SK-N-SH treated with all-trans-retinoic acid at 6 μM for 48 hours (cell line): ENCODE data around the gene THSD4.

Experiments used
- ARNTL ChIP-seq: fragments of 450-650 bp; formaldehyde crosslinking; IDR thresholded peaks from 2 replicates; pipeline ENCODE4 v1.5.0; 2020; ENCODE audit warnings: low read depth, mild to moderate bottlenecking, moderate library complexity, borderline replicate concordance
- BACH2 ChIP-seq: fragments of 250-450 bp; sonication (Bioruptor Pico); IDR thresholded peaks from 2 replicates; pipeline ENCODE4 v1.9.0; 2021; ENCODE audit warnings: mild to moderate bottlenecking, borderline replicate concordance
- CREB5 ChIP-seq: fragments of 250-450 bp; sonication (Bioruptor Pico); IDR thresholded peaks from 2 replicates; pipeline ENCODE4 v1.5.1; 2020; ENCODE audit warnings: low read depth, mild to moderate bottlenecking, moderate library complexity
- GLIS3 ChIP-seq: fragments of 250-450 bp; sonication (Bioruptor Pico); IDR thresholded peaks from 2 replicates; pipeline ENCODE4 v1.5.0; 2020; ENCODE audit warnings: mild to moderate bottlenecking, moderate library complexity
- ISL1 ChIP-seq: fragments of 250-450 bp; sonication (Bioruptor Pico); IDR thresholded peaks from 2 replicates; pipeline ENCODE4 v2.1.2; 2022; ENCODE audit warnings: mild to moderate bottlenecking, moderate library complexity
- PATZ1 ChIP-seq: fragments of 250-450 bp; sonication (Bioruptor Pico); IDR thresholded peaks from 2 replicates; pipeline ENCODE4 v1.8.0; 2020; ENCODE audit warnings: mild to moderate bottlenecking, moderate library complexity, borderline replicate concordance
- POU6F1 ChIP-seq: fragments of 250-450 bp; sonication (Bioruptor Pico); IDR thresholded peaks from 2 replicates; pipeline ENCODE4 v1.8.0; 2021; ENCODE audit warnings: low read depth, mild to moderate bottlenecking, moderate library complexity, borderline replicate concordance
- PPARA ChIP-seq: fragments of 250-450 bp; sonication (Bioruptor Pico); IDR thresholded peaks from 2 replicates; pipeline ENCODE4 v1.5.0; 2020; ENCODE audit warnings: mild to moderate bottlenecking, borderline replicate concordance
- RARB ChIP-seq: fragments of 250-450 bp; sonication (Bioruptor Pico); IDR thresholded peaks from 2 replicates; pipeline ENCODE4 v1.8.0; 2021; ENCODE audit warnings: mild to moderate bottlenecking, moderate library complexity
- TOX ChIP-seq: fragments of 250-450 bp; sonication (Bioruptor Pico); IDR thresholded peaks from 2 replicates; pipeline ENCODE4 v1.8.0; 2021; ENCODE audit warnings: mild to moderate bottlenecking, moderate library complexity, borderline replicate concordance
- ZFP3 ChIP-seq: fragments of 250-450 bp; sonication (Bioruptor Pico); IDR thresholded peaks from 2 replicates; pipeline ENCODE4 v1.5.0; 2020; ENCODE audit warnings: mild to moderate bottlenecking, moderate library complexity
- ZNF565 ChIP-seq: fragments of 450-650 bp; formaldehyde crosslinking; conservative IDR thresholded peaks from 2 replicates; pipeline ENCODE4 v1.5.0; 2020; ENCODE audit warnings: low read depth, mild to moderate bottlenecking, moderate library complexity
- ZNF70 ChIP-seq: fragments of 450-650 bp; formaldehyde crosslinking; IDR thresholded peaks from 2 replicates; pipeline ENCODE4 v1.5.0; 2020; ENCODE audit warnings: mild to moderate bottlenecking, moderate library complexity
- TF ChIP-seq, protein P1 (sequence below): fragments of 250-450 bp; sonication (Bioruptor Pico); IDR thresholded peaks from 2 replicates; pipeline ENCODE4 v1.5.1; 2021; ENCODE audit warnings: mild to moderate bottlenecking, moderate library complexity

- TF ChIP-seq PATZ1 (CRISPR knock-in tag) = no peak
- TF ChIP-seq ARNTL (CRISPR knock-in tag) = no peak
- TF ChIP-seq CREB5 = no peak
- no peak for TF ChIP-seq ZNF70 (CRISPR knock-in tag)
- no peak for TF ChIP-seq RARB (CRISPR knock-in tag)
- TF ChIP-seq PPARA (CRISPR knock-in tag) = no peak
- no peak for TF ChIP-seq BACH2
- no peak for TF ChIP-seq ISL1 (CRISPR knock-in tag)
- no peak for TF ChIP-seq TOX
- TF ChIP-seq GLIS3 (CRISPR knock-in tag) = no peak
- TF ChIP-seq POU6F1 = no peak
- TF ChIP-seq ZNF565 (CRISPR knock-in tag) = no peak
- TF ChIP-seq, protein P1, sequence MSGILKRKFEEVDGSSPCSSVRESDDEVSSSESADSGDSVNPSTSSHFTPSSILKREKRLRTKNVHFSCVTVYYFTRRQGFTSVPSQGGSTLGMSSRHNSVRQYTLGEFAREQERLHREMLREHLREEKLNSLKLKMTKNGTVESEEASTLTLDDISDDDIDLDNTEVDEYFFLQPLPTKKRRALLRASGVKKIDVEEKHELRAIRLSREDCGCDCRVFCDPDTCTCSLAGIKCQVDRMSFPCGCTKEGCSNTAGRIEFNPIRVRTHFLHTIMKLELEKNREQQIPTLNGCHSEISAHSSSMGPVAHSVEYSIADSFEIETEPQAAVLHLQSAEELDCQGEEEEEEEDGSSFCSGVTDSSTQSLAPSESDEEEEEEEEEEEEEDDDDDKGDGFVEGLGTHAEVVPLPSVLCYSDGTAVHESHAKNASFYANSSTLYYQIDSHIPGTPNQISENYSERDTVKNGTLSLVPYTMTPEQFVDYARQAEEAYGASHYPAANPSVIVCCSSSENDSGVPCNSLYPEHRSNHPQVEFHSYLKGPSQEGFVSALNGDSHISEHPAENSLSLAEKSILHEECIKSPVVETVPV (CRISPR knock-in tag) = no peak
- no peak for TF ChIP-seq ZFP3 (CRISPR knock-in tag)
Measured at GRCh38 chr15:71598741-71599140, 483.5 kb downstream of the THSD4 start.
